B cell (primary cell): ENCODE measurements around the gene CEP164.

Source experiments
- EZH2 ChIP-seq: IDR thresholded peaks from 2 replicates; pipeline ENCODE4 v1.6.1; 2012; ENCODE audit warnings: borderline replicate concordance, low read depth, mild to moderate bottlenecking, moderate library complexity, low read length; ENCODE audit not compliant: insufficient read depth, poor library complexity, severe bottlenecking
- TF ChIP-seq, protein P1 (sequence below): fragments of 200-600 bp; IDR thresholded peaks from one replicate; pipeline ENCODE4 v1.8.0; 2022; ENCODE audit warnings: antibody characterized with exemption, mild to moderate bottlenecking

DNA sequence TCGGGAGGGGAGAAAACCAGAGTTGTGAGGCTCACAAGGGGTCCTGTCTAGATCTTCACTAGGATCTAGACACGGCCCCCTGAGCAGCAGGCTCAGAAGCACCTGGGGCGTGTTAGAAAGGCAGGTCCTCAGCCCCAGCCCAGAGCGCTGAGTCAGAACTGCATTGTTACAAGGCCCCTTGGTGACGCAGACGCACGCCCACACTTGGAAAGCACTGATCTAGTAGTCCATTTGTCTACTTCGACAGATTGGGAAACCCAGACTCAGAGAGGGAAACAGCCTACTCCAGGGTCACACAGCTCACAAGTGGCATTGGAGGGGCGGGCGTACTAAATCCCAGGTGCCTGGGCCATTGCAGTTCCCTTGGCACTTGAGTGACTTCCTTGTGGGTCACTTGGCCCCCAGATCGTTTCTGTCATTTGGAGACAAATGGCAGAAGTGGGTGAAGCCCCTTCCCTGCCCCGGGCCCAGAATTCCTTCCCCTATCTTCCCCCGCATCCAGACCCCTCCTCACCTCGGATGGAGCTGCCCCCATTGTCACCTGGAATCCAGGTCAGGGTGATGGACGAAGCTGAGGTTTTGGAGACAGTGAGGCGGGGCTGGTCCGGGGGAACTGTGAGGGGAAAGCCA, 110.8 kb downstream of the CEP164 start:
- TF ChIP-seq, protein P1, sequence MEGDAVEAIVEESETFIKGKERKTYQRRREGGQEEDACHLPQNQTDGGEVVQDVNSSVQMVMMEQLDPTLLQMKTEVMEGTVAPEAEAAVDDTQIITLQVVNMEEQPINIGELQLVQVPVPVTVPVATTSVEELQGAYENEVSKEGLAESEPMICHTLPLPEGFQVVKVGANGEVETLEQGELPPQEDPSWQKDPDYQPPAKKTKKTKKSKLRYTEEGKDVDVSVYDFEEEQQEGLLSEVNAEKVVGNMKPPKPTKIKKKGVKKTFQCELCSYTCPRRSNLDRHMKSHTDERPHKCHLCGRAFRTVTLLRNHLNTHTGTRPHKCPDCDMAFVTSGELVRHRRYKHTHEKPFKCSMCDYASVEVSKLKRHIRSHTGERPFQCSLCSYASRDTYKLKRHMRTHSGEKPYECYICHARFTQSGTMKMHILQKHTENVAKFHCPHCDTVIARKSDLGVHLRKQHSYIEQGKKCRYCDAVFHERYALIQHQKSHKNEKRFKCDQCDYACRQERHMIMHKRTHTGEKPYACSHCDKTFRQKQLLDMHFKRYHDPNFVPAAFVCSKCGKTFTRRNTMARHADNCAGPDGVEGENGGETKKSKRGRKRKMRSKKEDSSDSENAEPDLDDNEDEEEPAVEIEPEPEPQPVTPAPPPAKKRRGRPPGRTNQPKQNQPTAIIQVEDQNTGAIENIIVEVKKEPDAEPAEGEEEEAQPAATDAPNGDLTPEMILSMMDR, result no peak
- TF ChIP-seq EZH2, result no peak
